Globus pallidus (tissue), 1 donor: Measurements from ENCODE around the gene BTBD18.

Experiments used
- DNase-seq: peaks from one replicate; pipeline ENCODE4 v3.0.0-alpha.2; 2015; ENCODE audit warnings: low spot score

BTBD18 gene

DNA sequence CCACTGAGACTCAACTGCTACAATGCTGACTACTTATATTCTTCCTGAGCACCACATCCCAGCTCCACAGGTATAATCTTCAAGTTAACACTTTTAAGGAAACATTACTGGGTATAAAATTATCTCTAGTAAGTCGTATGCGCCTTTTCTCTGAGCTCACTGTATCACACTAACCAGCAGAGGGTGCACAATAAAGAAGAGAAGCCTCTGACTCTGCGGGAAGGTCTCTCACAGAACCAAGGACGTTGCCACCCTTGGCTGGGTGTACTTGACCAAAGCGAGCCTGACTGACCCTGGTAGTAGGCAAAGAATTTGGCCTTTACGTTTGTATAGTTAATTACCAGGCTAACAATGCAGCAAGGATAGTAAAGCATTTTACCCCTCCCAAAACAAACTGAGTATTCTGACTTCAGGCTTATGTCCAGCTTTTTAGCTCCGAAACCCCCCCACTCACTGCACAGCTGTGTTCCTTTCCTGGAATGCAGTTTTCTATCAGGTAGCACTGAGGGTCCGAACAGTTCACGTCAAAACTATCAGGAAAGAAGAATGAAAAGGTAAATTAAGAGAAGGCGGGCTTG, at the start of gene BTBD18:
Gene BTBD18 (minus strand): TSS at position 144 of the 578 bp plus-strand sequence. CDS start 631 bp downstream, outside the sequence.
- peak; percentile 34 for DNase-seq

DNA sequence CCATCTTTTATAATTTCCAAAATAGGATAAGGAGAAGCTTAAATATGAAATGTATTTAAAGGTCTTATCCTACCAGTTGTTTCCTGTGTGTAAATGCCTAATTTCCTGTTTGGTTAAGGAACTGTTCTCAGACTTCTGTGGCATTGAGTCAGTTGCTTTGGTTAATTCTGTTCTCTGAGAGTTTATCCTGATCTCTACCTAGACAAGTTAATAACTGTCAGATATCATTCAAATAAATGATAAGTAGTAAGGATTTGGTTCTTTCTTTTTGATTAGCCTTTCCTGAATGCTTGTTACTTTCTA, 49.5 kb upstream of the BTBD18 start:
- no peak for DNase-seq

- peak; percentile 81 for DNase-seq
Measured at GRCh38 chr11:57800444-57801182, 49.0 kb upstream of the BTBD18 start.

DNA sequence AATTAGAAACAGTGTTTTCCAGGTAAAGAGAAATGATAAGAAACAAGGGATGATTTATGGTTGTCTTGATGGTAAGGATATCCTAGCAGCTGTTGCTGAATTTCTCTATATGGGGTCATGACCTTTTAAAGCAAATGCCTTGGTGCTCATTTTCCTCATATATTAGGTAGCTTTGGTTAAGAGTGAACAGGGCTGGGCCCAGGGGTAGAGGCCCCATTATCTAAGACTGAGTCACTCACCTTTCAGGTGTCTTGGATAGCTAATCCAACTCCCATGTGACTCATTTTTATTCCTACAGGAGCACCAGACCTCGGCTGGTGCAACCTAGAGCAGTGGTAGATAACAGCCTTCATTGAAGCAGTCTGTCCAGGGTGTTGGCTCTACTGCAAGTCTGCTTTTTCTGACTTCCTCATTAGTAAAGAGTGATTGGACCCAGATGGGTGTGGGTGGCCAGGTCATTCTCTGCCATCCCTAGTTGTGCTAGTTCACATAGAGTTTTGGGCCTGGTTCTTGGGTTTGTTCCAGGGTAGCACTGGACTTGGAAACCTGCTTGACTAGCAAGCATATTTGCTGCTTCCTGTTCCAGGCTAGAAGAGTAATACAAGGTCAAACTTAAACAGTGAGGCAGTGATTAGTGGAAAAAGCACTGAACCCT, 47.4 kb upstream of the BTBD18 start:
- no peak for DNase-seq

DNA sequence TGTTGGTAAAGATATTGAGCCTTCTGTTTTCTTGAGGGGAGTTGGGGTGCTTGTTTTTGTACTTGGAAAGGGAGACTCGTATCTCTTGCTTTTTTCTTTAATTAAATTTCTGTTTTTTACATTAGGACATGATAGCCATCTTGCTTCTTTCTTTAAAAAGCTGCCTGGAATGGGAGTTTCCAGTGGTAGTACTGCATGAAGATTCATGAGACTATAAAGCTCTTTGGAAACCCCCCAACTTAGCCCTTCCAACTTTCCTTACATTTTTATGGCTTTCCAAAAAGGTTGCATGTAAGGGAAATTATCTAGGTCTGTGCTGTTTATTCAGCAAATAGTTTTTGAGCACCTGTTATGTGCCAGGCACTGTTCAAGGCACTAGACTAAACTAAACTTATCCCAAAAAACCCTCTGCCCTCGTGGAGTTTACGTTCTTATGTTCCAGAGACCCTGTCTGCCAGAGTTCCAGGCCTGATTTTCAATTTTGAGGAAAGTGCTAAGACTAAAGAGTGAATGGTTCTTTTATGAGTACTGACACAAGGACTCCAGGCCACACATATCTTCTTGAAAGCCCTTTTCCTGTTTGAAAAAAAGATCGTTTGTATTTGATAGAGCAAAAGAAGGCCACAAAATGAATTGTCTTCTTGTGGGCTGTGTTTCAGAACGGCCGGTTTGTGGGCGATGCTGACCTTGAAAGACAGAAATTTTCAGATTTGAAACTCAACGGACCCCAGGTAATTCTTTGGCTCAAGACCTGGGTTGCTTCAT, 41.9 kb upstream of the BTBD18 start:
- DNase-seq = no peak

GRCh38 chr11:57792870-57793269, 41.3 kb upstream of the BTBD18 start:
- DNase-seq = peak; percentile 45

DNA sequence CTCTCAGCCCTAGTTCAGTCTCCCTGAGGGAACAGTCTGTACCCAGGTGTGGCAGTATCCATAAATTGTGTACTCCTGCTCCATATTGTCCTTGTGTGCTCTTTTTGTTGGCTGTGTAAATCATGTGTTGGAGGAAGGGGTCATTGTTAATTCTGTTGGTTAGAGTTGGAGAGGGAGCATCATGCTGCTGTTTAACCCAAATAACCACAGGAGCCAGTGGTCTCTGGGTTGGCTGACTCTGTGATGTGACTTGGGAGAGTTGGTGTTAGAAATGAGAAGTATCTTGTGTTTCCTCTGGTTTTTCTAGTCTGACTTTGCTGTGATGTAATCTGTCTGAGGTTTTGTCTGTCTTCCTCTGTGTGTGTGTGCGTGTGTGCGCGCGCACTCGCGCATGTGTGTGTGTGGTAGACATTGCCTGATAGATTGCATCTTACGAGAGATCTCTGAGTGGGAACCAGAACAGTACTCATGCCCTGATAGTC, 40.5 kb upstream of the BTBD18 start:
- DNase-seq = peak; percentile 63

DNA sequence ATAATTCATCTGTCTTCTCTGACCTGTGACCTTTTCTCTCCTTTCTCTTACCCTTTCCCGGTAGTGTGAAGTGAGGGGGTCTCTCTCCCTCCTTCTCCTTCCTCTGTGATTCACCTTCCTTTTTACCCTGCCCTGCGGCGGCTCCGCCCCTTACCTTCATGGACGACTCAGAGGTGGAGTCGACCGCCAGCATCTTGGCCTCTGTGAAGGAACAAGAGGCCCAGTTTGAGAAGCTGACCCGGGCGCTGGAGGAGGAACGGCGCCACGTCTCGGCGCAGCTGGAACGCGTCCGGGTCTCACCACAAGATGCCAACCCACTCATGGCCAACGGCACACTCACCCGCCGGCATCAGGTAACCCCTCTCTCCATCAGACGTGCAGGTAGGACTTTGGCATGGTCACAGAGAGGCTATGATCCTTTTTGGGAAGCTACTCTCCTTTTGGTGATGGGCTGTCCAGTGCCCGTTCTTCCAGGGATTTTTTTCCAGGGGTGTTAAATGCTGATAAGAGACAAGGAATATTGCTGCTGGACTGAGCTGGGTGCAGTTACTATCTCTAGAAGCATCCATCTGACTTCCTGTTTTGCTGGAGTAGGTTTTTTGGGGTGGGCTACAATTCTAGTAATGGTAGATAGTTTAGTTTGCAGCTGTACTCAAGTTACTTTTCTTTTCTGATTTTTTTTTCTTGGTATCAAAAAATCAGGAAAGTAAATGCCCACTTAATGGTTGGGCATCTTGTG, 39.9 kb upstream of the BTBD18 start:
- no peak for DNase-seq

GRCh38 chr11:57788703-57789088, 37.1 kb upstream of the BTBD18 start:
- DNase-seq = no peak

GRCh38 chr11:57787920-57788702, 36.5 kb upstream of the BTBD18 start:
- DNase-seq = peak; percentile 60

- DNase-seq = no peak
Measured at GRCh38 chr11:57787006-57787604, 35.5 kb upstream of the BTBD18 start.

DNA sequence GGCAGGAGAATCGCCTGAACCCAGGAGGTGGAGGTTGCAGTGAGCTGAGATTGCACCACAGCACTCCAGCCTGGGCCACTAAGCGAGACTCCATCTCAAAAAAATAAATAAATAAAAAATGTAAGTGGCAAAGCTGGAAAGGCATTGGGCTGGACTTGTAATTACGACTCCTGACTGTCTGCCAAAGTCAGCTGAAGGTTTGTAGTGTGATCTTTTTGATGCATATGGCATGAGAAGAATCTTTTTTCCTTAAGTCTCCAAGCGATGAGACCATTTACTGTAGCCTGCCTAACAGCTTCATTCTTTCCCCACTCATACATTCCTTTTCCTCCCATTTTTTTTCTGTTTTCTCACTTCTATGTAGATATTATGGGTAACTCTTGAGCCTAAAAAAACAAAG, 34.8 kb upstream of the BTBD18 start:
- DNase-seq = no peak

DNA sequence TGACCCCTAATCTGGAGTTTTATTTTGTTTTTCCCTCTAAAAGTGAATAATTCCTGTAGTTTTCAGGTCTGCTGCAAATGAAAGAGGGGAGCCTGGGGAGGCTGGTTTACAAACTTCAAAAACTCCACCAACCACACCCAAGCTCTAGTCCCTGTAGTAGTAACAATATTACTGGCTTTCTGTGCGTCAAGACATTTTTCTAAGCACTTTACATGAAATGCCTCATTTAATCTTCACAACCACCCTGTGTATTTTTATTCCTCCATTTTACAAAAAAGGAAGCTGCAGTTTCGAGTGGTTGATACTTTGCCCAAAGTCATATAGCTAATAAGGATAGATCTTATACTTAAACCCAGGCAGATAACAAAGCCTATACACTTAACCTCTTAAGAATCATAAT, 33.5 kb upstream of the BTBD18 start:
- DNase-seq = no peak

- DNase-seq = no peak
Measured at GRCh38 chr11:57781529-57781943, 29.9 kb upstream of the BTBD18 start.

DNA sequence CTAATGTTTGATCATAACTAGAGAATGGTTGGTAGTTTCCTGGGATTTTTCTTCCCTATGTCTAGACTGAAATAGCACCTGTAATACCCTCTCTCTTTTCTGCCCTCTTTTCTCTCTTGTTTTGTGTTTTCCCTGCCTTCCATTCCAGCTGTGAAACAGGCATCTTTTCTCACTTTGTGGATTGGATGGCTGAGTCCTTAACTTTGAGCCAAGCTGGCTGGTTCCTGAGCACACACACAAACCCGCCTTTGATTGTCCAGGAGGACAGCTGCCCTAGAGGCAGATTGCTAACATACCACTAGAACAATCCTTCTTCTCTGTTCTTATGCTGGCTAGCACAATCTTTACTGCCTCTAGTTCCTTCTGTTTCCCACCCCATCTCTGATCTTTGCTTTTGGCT, 27.7 kb upstream of the BTBD18 start:
- DNase-seq = peak; percentile 88

- DNase-seq = peak; percentile 87
Measured at GRCh38 chr11:57778318-57779037, 26.9 kb upstream of the BTBD18 start.

- DNase-seq = peak; percentile 30
Measured at GRCh38 chr11:57777969-57778317, 26.3 kb upstream of the BTBD18 start.

- no peak for DNase-seq
Measured at GRCh38 chr11:57776577-57777210, 25.1 kb upstream of the BTBD18 start.

- no peak for DNase-seq
Measured at GRCh38 chr11:57776031-57776521, 24.5 kb upstream of the BTBD18 start.
